SIG-M5 treated with dmso at 0.1 percent for 504 hours (cell line): ENCODE data around the gene RNF220.
A peak's percentile ranks its signal among the peaks of the same experiment; 100 is the strongest.

Experiments
- DNase-seq: peaks from one replicate; lab custom pipeline; 2025; ENCODE audit not compliant: unreplicated experiment; lab: John Stamatoyannopoulos, UW

RNF220 gene

DNA sequence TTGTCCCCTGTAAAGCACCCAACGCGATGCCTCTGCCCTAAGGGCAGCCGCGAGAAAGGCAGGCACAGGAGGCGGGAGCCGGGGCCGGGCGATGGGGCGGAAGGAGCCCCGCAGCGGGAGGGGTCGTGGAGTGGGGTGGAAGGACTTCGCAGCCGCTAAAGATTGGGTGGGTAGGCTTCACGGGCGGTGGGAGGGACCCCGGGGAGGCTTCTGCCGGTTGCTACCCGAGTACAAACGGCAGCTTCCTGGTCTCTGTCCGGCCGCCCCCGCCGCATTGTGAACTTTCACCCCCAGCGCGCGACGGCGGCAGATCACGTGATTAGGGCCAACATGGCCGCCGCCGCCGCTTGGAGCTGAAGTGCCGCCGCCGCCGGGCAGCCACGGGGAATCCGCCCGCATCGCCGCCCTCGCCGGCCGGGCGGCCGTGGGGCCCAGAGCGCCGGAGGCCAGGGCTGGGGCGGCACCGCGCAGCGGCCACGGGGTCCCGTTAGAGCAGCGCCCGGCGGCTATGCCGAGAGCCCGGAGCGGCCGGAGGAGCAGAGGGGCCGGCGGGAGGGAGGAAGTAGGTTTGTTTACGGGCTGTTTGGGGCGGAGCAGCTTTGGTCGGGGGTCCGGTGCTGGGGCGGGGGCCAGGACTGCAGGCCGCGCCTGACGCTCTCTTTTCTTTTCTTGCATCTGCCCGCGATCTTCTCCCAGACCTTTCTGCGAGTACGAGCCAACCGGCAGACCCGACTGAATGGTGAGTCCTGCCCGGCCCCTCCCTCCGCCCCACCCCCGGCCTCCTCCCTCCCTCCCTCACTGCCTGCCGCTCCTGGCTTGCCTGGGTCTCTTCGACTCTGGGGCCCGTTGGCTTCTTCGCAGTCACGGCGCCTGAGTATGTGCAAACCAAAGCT lies 226.8 kb downstream of the RNF220 start:
- DNase-seq: peak; percentile 83

DNA sequence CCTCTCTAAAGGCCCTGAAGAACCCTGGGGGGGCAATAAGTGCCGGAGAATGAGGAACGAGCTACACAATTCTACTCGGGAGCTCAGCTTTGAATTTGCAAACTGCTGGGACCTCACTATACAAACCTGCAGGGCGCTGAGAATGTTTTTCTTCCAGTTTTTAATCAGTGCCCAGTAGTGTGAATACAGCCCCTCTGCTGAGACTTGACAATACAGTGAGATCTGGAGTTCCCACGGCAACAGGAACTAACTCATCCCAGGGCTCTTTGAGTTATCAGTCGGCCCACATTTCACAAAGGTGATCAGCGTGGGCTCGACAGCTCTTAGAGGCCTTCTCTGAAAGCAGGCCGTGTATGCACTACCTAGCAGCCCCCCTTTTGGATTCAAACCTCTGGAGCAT lies 227.5 kb downstream of the RNF220 start:
- DNase-seq: no peak

DNA sequence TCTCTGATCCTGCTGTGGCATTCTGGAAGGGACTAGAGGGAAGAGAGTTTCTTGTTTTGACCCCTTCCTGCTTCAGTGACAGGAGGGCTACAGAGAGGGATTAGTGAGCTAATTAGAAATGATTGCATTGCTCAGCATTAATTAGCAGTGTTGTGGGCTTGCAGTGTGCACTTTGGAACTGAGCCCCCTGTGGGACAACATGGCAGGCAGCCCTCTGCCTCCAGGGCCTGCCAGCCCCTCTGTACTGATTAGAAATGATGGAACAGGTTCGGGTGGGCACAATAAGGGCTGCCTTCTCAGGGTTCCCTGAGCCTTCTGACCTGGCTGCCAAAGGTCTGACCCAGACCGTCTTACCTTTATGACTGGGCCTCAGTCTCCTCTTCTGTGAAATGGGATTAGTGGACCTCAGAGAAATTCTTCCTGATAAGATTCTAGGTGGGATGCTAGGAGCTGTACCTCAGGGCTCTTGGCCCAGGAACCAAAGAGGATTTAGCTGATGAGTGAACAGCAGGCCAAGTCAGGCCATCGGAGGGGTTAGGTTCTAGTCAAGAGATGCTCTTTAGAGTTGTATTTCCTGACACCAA lies 229.6 kb downstream of the RNF220 start:
- DNase-seq: no peak

DNA sequence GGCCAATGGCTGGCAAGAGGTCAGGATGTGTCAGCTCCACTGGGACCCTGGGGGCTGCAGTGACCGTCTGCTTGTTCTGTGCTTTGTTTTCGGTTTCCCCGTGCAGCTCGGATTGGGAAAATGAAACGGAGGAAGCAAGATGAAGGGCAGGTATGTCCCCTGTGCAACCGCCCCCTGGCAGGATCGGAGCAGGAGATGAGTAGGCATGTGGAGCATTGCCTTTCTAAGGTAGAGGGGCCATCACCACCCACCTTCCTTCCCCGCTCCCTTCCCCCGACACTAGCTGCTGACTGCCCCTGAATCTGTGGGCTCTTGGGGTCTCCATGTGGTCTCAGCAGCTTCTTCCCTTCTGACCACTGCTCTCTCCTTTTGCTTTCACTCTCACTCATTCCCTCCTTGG lies 230.4 kb downstream of the RNF220 start:
- DNase-seq: no peak

DNA sequence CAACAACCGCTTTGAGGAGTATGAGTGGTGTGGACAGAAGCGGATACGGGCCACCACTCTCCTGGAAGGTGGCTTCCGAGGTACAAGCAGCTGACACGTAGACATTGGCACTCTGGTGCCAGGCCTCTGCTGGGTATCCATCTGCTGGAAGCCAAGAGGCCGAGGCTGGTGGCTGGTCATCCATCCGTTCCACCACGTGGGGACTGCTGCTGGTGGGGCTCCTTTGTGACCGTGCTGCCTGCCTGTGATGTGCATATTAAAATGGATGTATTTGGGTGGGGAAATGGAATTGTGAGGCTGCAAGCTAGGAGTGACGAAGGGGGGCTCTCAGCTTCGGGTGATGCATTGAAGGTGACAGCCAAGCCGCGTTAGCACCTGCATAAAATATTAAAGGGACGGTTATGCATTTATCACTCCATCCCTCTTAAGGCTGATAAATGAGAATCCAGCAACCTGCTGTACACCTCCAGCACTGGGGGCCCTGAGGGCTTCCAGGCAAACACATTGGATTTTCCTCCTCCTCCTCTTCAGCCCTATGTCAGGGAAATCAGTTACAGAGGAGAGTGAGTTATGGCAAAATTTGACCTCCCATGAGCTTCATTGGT lies 231.1 kb downstream of the RNF220 start:
- no peak for DNase-seq

DNA sequence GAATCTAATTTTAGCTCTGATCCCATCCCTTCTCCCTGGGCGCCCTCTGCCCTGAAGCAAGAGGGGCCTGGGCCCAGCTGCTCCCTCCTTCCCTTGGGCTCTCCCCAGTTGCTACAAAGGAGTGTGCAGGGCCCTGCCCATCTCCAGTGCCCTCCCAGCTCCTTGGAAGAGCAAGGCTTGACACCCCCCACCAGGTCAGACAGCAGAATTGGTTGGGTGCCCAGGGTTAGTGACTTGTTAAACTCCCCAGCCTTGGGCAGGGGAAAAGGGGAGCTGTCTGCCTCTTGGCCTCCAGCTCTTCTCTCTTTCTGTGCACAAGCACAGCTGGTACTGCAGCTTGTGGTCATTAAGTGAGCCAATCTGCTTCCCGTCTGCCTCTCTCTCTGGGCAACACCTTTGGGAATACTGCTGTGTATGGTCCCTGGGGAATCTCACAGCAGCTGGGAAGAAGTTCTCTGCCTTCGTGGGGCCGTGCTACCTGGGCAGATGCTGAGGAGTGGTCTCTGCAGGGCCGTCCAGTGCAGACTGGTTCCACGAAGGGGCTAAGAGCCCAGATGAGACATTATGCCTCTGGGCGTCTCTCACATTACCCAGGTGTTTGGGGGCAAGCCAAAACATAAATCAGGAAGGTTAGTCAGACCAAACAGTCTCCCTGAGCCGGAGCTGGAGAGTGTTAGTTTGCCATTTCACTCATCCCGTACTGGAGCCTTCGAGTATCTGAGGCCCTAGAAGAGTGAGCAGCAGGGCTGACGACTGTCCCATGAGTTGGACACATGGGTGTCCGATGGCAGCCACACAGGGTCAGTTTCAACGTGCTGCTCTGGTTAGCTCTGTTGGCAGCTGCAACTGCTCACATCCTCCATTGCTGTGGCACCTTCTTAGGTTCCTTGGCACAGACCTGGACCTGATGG lies 231.9 kb downstream of the RNF220 start:
- no peak for DNase-seq

DNA sequence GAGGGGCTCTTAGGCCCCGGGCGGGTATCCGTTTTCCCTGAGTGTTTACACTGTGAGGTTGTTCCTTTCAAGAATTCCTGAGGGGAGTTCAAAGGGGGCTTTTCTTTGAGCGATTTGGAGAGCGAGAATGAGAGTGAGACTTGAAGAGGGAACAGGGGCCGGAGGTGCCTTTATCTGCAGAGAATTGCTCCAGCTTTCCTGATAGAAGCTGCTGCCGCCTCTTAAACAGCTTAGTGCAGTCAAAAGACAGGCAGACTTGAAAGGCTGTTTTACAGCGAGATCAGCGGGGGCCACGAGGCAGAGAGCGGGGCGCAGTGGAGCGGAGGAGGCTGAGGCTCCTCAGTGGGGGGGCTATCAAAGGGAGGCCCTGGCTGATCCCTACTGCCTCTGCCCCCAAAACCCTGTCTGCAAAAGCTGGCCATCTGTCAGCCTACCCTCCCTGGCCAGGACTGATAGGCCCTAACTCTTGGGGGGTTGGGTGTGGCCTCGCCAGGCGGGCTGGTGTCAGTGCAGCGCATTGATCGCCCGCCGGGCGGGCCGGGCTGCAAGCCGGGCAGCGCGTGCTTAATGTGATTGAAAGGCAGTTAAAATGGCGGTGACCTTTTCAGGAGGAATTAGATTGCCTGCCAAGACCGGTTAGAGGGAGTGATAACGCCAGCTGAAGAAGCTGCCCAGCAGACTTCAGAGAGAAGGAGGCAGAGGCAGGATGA lies 232.8 kb downstream of the RNF220 start:
- DNase-seq: no peak

DNA sequence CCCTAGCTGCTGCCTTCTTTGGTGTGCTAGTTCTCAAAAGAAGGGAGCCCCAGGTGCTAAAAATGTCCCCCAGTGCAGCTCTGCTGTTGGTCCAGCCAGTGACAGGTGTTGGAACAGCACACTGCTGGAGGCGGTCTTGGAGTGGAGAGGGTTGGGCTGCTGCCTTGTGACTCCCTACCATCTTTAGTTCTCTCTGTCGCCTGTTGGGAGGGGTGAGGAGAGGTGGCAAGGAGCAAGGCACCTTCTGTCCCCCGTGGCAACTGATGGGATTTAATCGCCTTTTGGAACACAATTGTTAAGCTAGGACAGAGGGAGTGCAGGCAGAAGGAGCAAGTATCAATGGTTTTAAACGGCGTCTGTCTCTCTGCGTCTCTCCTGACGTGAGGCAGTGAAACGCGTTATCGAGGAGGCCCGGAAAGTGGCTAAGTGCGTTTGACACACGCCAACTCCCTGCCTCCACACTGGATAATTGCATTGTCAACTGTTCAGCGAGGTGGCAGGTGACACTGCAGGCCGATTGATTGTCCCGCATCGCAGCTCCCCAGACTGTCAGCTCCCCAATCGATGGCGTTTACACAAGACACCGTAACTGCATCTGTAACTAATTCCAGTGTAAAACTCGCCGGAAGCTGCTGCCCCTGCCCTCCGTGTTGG lies 235.3 kb downstream of the RNF220 start:
- no peak for DNase-seq

DNA sequence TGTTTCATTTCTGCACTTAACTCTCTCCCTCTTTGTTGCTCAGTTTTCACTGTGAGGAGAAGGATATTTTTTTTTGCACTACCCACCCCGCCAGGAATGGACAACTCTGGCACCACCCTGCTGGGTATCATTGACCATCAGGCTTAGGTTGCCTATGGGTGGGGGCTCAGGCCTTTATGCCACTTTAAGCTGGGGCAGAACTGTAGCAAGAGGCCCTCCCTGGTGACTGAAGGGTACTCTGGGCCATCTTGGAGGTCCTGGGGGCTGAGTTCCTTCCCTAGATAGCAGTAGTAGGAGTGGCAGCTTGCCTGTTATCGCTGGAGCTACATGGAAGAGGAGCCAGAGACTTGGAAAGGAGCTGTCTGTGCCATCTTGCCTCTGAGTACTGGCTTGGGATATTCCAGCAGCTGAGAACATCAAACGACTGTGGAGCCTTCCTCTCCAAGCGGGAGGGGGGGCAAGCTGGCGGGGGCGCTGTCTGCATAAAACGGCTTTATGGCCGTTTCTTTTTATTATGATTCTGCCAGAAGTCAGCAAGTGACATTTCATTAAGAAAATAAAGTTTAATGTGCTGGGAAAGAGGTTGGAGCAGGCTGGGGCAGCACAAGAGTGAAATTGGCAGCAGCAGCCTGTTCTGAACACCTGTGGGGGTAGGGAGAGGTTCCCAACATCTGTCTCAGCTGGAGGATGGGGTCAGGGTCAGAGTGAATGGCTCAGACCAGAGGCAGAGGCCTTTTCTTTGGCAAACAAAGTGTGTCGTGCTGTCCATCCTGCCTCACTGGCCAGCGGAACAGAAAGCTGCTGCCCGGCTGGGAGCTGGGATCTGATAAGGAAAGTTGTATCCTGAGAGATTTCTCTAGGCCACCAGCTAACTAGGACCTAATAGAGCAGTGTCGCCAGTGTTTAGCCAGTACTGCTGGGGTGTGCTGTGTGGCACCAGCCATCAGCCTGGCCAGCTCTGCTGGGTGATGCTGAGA lies 236.4 kb downstream of the RNF220 start:
- DNase-seq: no peak

DNA sequence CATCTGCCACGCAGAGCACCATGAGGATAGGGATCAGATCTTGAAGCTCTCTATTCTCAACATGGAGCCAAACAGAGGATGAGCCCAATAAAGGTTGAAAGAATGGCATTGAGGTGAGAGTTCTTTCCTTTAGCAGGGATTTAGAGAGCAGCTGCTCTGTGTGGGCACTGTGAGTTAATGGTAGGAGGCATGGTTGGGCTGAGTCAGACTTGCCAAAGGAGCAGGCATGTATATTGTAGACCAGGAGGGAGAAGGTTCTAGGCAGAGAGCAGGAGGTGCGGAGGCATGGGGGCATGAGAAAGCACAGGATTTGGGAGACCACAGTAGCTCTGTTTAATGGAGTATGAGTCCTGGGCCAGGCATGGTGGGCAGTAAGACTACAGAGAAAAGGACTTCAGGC lies 237.2 kb downstream of the RNF220 start:
- no peak for DNase-seq

DNA sequence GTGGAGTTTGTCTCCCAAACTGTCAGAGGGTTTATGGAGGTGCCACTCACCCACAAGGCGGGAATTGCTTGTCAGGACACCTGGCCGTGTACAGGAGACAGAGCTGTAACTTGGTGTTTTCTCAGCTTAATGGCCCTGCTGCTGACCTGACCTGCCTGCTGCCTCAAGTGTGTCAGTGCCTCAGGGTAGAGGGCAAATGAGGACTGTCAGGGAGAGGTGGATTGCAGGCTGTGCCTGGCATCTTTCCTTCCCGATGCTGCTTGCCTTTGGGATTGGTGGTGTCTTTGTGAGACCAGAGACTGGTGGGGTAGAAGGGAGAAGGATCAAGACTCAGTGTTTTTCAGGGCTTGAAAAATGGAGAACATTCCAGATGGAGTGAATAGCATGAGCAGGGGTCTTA lies 237.9 kb downstream of the RNF220 start:
- no peak for DNase-seq

DNA sequence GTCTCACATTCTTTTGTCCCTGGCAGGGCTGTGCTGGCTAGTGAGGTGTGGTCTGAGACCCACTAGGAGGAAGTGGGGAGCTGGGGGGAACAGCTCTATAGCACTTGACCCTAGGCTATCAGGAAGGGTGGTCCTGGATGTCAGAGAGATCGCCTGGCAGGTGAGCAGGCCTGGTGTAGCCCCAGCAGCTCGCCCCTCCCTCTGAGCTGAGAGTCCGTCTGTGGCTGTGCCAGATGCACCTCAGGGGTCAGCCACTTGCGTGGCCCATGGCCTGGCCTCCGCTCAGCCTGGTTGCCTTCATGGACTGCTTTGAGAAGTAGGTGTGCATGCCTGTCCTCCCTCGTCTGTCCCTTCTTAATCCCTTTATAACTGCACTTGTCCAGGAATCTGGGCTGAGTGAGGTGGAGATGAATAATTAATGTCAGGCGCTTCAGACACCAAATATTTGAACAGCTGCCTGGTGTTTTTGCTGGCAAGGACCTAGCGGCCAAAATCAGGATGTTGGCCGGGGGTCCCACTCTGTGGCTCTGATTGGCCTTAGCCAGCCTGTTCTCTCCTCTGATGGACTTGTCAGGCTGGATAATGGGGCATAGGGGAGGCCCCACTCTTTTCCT lies 238.8 kb downstream of the RNF220 start:
- DNase-seq: no peak

DNA sequence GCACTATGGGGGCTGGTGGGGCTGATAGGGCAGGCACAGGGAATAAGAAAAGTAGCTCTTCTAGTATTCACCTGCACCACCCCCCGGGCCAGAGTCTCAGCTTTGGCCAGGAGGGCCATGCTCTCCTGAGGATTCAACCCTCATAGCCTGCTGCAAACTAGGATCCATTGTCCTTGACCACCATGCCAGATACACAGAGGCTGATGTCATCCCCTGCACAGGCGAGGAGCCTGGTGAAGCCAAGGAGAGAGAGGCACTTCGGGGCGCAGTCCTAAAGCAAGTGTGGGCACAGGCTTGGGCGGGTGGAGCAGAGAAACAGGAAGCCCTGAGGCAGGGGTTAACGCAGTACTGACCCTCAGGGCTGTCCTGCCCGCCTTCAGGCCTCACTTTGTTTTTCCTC lies 239.8 kb downstream of the RNF220 start:
- DNase-seq: no peak

DNA sequence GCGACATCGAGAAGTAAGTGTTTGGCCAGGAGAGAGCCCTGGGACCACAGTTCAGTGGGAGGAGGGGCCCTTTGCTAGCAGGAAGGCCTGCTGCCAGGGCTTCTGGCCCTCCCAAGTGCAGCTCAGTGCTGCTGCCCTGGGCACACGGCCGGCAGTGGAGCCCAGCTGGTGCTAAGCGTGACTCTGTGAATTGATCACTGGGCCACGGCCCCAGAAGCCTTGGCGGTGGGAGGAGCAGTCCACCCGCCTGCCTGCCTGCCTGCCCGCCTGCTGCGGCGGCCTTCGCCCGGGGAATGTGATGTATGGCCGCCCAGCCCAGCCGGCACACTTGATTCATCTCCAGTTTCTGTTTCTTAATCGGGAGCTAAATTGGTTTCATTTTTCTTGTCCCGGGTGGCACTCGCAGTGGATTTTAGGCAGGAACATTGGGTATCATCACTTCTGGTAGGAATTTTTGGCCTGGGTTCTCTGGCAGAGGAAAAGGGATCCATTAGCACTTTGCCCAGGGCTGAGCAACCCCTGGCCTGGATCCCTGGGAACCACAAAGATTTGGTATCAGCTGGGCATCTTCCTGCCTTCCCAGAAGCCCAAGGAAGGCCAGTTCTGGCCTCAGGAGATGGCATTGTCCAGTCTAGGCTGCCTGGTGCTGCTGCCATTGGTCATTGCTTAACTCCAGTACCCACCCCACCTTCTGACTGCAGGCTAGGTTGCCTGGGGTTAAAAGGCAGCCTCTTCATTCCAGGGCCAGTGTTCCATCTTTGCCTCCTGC lies 240.6 kb downstream of the RNF220 start:
- DNase-seq: no peak

DNA sequence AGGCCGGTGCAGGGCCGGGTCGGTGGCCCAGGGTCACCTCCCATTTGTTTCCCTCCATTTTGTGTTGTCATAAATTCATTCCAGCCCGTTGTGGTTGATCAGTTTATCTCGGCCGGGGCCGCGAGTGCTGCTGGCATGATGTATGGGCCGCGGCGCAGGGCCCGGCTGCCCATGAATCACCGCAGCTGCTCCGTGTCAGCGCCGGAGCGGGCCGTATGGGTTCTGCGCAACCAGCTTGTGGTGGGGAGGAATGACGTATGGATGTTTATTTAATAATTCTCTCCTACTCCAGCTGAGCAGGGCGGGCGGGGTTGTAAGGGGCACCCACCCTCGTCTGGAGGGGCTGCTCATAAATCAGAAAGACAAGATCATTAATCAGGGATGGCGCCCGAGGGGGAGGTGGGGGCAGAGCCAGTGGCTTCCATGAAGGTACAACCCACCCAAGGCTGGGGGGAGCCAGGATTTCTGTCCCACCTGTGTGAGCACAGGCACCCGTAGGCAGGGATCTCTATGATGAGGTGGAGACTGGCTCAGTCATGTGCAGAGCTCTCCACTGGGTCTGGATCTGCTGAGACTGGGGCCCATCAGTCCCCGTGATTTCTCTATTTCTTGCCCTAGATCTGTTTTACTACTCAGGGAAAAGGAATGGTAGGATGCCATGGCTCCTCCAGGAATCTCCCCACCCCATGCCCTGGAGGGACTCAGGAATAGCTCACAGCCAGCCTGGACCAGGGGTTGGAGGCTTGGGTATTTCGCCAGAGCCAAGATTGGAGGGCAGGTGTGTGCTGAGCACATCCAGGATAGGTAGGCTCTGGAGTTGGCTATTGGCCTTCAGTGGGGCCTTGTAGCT lies 241.4 kb downstream of the RNF220 start:
- DNase-seq: no peak

DNA sequence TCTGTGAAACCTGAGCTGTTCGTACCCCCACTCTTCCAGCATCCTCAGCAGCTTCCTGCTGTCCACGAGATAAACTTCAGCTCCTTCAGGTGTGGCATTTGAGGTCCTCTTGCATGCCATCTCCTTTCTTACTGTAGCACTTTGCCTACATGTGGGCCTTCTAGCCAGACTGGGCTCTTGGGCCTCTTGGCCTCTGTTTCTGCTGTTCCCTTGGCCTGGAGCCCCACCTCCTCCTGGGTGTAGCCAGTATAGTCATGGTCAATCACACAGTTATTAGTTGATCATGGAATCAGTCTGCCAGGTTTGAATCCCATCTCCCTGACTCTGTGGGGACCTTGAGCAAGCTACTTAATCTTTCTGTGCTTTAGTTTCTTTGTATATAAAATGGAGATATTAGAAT lies 242.8 kb downstream of the RNF220 start:
- no peak for DNase-seq
